ENCODE measurements around the gene GNB2. TPM values are rescaled to one million over a fixed set of nuclear protein-coding genes. Genes with fewer than 3 reads are reported as not detected.

The GNB2 gene
- total RNA-seq = 265 TPM
- 234 TPM for polyA plus RNA-seq (ENCODE audit: insufficient read depth, low read depth, low replicate concordance)
- long read RNA-seq, donor 1, transcript GNB2-201 (10 exons, 1,878 nt) = major isoform, 83 of 99 reads
- long read RNA-seq, donor 1, transcript GNB2-202 (9 exons, 1,524 nt) = minor isoform, 10 of 99 reads
- long read RNA-seq, donor 1, partial matches to known transcripts = 6 of 99 reads
- long read RNA-seq, donor 1, other reads (novel, unspliced or antisense) = 0 of 99 reads
- long read RNA-seq, donor 2, transcript GNB2-202 (9 exons, 1,524 nt) = minor isoform, 7 of 84 reads
- long read RNA-seq, donor 2, transcript GNB2-201 (10 exons, 1,878 nt) = major isoform, 77 of 84 reads
- long read RNA-seq, donor 2, partial matches to known transcripts = 0 of 84 reads
- long read RNA-seq, donor 2, other reads (novel, unspliced or antisense) = 0 of 84 reads
- long read RNA-seq, donor 3, transcript GNB2-202 (9 exons, 1,524 nt) = minor isoform, 7 of 73 reads
- long read RNA-seq, donor 3, transcript GNB2-201 (10 exons, 1,878 nt) = major isoform, 61 of 73 reads
- long read RNA-seq, donor 3, partial matches to known transcripts = 5 of 73 reads
- long read RNA-seq, donor 3, other reads (novel, unspliced or antisense) = 0 of 73 reads
- long read RNA-seq, donor 4, transcript GNB2-201 (10 exons, 1,878 nt) = major isoform, 47 of 63 reads
- long read RNA-seq, donor 4, transcript GNB2-202 (9 exons, 1,524 nt) = minor isoform, 6 of 63 reads
- long read RNA-seq, donor 4, partial matches to known transcripts = 9 of 63 reads
- long read RNA-seq, donor 4, other reads (novel, unspliced or antisense) = 0 of 63 reads
- long read RNA-seq, donor 5, partial matches to known transcripts = 0 of 3 reads
- long read RNA-seq, donor 5, other reads (novel, unspliced or antisense) = 0 of 3 reads
- long read RNA-seq, donor 6, transcript GNB2-202 (9 exons, 1,524 nt) = minor isoform, 6 of 44 reads
- long read RNA-seq, donor 6, transcript GNB2-201 (10 exons, 1,878 nt) = major isoform, 37 of 44 reads
- long read RNA-seq, donor 6, partial matches to known transcripts = 0 of 44 reads
- long read RNA-seq, donor 6, other reads (novel, unspliced or antisense) = 0 of 44 reads
- long read RNA-seq, donor 7, transcript GNB2-201 (10 exons, 1,878 nt) = major isoform, 119 of 177 reads
- long read RNA-seq, donor 7, transcript GNB2-202 (9 exons, 1,524 nt) = minor isoform, 7 of 177 reads
- long read RNA-seq, donor 7, partial matches to known transcripts = 9 of 177 reads
- long read RNA-seq, donor 7, other reads (novel, unspliced or antisense) = 40 of 177 reads
- long read RNA-seq, donor 8, transcript GNB2-201 (10 exons, 1,878 nt) = major isoform, 74 of 84 reads
- long read RNA-seq, donor 8, transcript GNB2-202 (9 exons, 1,524 nt) = minor isoform, 9 of 84 reads
- long read RNA-seq, donor 8, partial matches to known transcripts = 0 of 84 reads
- long read RNA-seq, donor 8, other reads (novel, unspliced or antisense) = 0 of 84 reads
- long read RNA-seq, donor 9, transcript GNB2-202 (9 exons, 1,524 nt) = minor isoform, 8 of 61 reads
- long read RNA-seq, donor 9, transcript GNB2-201 (10 exons, 1,878 nt) = major isoform, 44 of 61 reads
- long read RNA-seq, donor 9, partial matches to known transcripts = 9 of 61 reads
- long read RNA-seq, donor 9, other reads (novel, unspliced or antisense) = 0 of 61 reads
- long read RNA-seq, donor 10, transcript GNB2-201 (10 exons, 1,878 nt) = major isoform, 60 of 68 reads
- long read RNA-seq, donor 10, transcript GNB2-202 (9 exons, 1,524 nt) = minor isoform, 8 of 68 reads
- long read RNA-seq, donor 10, partial matches to known transcripts = 0 of 68 reads
- long read RNA-seq, donor 10, other reads (novel, unspliced or antisense) = 0 of 68 reads

- Histone ChIP-seq H3K36me3 (ENCODE audit: control insufficient read depth in 2 of 3, insufficient read depth in 3 of 3, low read length in 3 of 3) (peaks cover 0 to 18% (median 13%) of the 10 kb centered on the region in 3 donors), H3K9ac (ENCODE audit: low read length in 3 of 3) (peak within 1 kb of the TSS; percentile 74 to 87 (median 81)), H3K9me3 (ENCODE audit: control insufficient read depth in 2 of 3, insufficient read depth in 1 of 3, low read length in 3 of 3) (no peaks in the 10 kb centered on the region), H3K4me1 (ENCODE audit: control insufficient read depth in 2 of 3, insufficient read depth in 2 of 3, low read depth in 1 of 3, low read length in 3 of 3) (peaks cover 0 to 3% (median 0%) of the 10 kb centered on the region in 3 donors), H3K27me3 (ENCODE audit: control insufficient read depth, insufficient read depth, low read length) (no peaks in the 10 kb centered on the region), H3K27ac (ENCODE audit: low read depth in 2 of 2, low read length in 2 of 2) (peak within 1 kb of the TSS; percentile 93 to 99), H3K4me3 (ENCODE audit: low read length in 3 of 3) (peak within 1 kb of the TSS; percentile 72 to 85 (median 79))
- no peak for TF ChIP-seq CTCF (IDR thresholded peaks at IDR 0.05; ENCODE audit: borderline replicate concordance, extremely low read depth, insufficient read depth)
- intact Hi-C loops (cut with DNase I) = no loop called here
- FAIRE-seq (peak; percentile 81), DNase-seq (peak; percentile 99 to 100 (median 100))
Measured at GRCh38 chr7:100673302-100673941, at the start of gene GNB2. Gene GNB2 (plus strand): TSS chr7:100673740. CDS start chr7:100676266, 2,526 bp downstream.

- H3K9ac ChIP-seq (ENCODE audit: low read length in 3 of 3) = no peak overlapping the region
- no peak overlapping the region for H3K4me3 ChIP-seq (ENCODE audit: low read length in 3 of 3)
- no peak overlapping the region for H3K27ac ChIP-seq (ENCODE audit: low read depth in 2 of 2, low read length in 2 of 2)
- no peak for FAIRE-seq
- DNase-seq = no peak
- H3K27me3 ChIP-seq (ENCODE audit: control insufficient read depth, insufficient read depth, low read length) = no peaks in the 10 kb centered on the region
- TF ChIP-seq CTCF (IDR thresholded peaks at IDR 0.05; ENCODE audit: borderline replicate concordance, extremely low read depth, insufficient read depth) = no peak
- H3K36me3 ChIP-seq (ENCODE audit: control insufficient read depth in 2 of 3, insufficient read depth in 3 of 3, low read length in 3 of 3) = no peaks in the 10 kb centered on the region
- H3K4me1 ChIP-seq (ENCODE audit: control insufficient read depth in 2 of 3, insufficient read depth in 2 of 3, low read depth in 1 of 3, low read length in 3 of 3) = no peaks in the 10 kb centered on the region
- no peaks in the 10 kb centered on the region for H3K9me3 ChIP-seq (ENCODE audit: control insufficient read depth in 2 of 3, insufficient read depth in 1 of 3, low read length in 3 of 3)
- intact Hi-C loops (cut with DNase I) = no loop called here
Measured at GRCh38 chr7:100623951-100624824, 49.4 kb upstream of the GNB2 start.

Data from kidney (tissue), 22 donors.